NB4 (cell line): ENCODE results near the gene WWP2.

ENCODE experiments used
- CTCF ChIP-seq: IDR thresholded peaks from one replicate; pipeline ENCODE4 v1.5.1; 2012; ENCODE audit warnings: low read depth, low read length
- MAX ChIP-seq: IDR thresholded peaks from 2 replicates; pipeline ENCODE4 v1.6.1; 2011; ENCODE audit warnings: low read depth, low read length

- no peak for TF ChIP-seq CTCF
- TF ChIP-seq MAX, result no peak
Measured at GRCh38 chr16:69935278-69935711, 173.2 kb downstream of the WWP2 start.
